ENCODE results near the gene SMLR1.

DNA sequence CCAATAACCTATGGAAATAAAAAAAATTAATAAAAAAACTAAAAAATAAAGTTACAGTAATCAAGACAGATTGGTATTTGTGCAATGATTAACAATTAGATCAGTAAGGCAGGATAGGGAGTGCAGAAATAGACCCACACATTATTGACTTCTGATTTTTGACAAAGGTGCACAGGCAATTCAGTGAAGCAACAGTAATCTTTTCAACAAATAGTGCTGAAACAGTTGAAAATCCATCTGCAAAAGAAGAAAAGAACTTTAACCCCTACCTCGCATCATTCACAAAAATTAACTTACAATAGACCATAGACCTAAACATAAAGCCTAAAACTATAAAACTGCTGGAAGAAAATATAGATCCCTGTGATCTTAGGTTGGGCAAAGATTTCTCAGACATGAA, 4.5 kb upstream of the SMLR1 start:
- TF ChIP-seq, protein P1, sequence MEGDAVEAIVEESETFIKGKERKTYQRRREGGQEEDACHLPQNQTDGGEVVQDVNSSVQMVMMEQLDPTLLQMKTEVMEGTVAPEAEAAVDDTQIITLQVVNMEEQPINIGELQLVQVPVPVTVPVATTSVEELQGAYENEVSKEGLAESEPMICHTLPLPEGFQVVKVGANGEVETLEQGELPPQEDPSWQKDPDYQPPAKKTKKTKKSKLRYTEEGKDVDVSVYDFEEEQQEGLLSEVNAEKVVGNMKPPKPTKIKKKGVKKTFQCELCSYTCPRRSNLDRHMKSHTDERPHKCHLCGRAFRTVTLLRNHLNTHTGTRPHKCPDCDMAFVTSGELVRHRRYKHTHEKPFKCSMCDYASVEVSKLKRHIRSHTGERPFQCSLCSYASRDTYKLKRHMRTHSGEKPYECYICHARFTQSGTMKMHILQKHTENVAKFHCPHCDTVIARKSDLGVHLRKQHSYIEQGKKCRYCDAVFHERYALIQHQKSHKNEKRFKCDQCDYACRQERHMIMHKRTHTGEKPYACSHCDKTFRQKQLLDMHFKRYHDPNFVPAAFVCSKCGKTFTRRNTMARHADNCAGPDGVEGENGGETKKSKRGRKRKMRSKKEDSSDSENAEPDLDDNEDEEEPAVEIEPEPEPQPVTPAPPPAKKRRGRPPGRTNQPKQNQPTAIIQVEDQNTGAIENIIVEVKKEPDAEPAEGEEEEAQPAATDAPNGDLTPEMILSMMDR (conservative IDR thresholded peaks at IDR 0.05; ENCODE audit: low read depth, low read length): no peak
- TF ChIP-seq EZH2 (IDR thresholded peaks at IDR 0.05; ENCODE audit: borderline replicate concordance, low read depth, low read length, poor library complexity, severe bottlenecking): no peak
